OCI-LY7 (cell line): Measurements from ENCODE around the gene ELL2. TPM values are rescaled to one million over a fixed set of nuclear protein-coding genes. Genes with fewer than 3 reads are reported as not detected.

Source experiments
- BruUV-seq: library from RNA; stranded (reverse); fragments of 400-500 nt; replicated peaks from 2 replicates; lab custom pipeline; 2021; lab: Mats Ljungman, UMichigan
- CTCF ChIA-PET: fragments of 300-600 bp; sonication (Branson Sonifier 250); formaldehyde crosslinking; loops from one replicate; lab custom pipeline; 2022; ENCODE audit warnings: antibody characterized with exemption; ENCODE audit not compliant: unreplicated experiment; lab: Charles Lee
- POLR2A ChIA-PET: fragments of 300-600 bp; sonication (Branson Sonifier 250); formaldehyde crosslinking; loops from one replicate; lab custom pipeline; 2022; ENCODE audit warnings: antibody characterized with exemption; lab: Charles Lee
- DNase-seq: peaks from one replicate; pipeline ENCODE4 v3.0.0-alpha.2; 2015; ENCODE audit warnings: low spot score
- H2AFZ ChIP-seq: fragments of 200-600 bp; sonication (generic), shearing (Covaris generic); 2 replicates; pipeline ENCODE4 v1.6.1; 2014; ENCODE audit warnings: mild to moderate bottlenecking, antibody characterized with exemption, low read length, moderate library complexity
- H3K27ac ChIP-seq: fragments of 200-600 bp; sonication (generic); 2 replicates; pipeline ENCODE4 v1.5.1; 2014; ENCODE audit warnings: mixed run types, low read depth, mild to moderate bottlenecking, moderate library complexity, low read length, inconsistent platforms; ENCODE audit not compliant: poor library complexity, severe bottlenecking
- H3K36me3 ChIP-seq: fragments of 200-600 bp; sonication (generic); 2 replicates; pipeline ENCODE4 v1.6.1; 2014; ENCODE audit warnings: mild to moderate bottlenecking, antibody characterized with exemption, low read length, moderate library complexity, mixed read lengths; ENCODE audit not compliant: insufficient read depth
- H3K4me1 ChIP-seq: fragments of 200-600 bp; sonication (generic); 2 replicates; pipeline ENCODE4 v1.5.1; 2014; ENCODE audit warnings: mild to moderate bottlenecking, low read length; ENCODE audit not compliant: insufficient read depth, poor library complexity, severe bottlenecking
- H3K4me2 ChIP-seq: fragments of 200-600 bp; sonication (generic); 2 replicates; pipeline ENCODE4 v1.6.1; 2014; ENCODE audit warnings: mild to moderate bottlenecking, low read length
- H3K4me3 ChIP-seq: fragments of 200-600 bp; sonication (generic); 2 replicates; pipeline ENCODE4 v1.5.1; 2014; ENCODE audit warnings: mild to moderate bottlenecking, low read depth, low read length; ENCODE audit not compliant: poor library complexity, severe bottlenecking
- H3K79me2 ChIP-seq: fragments of 200-600 bp; sonication (generic); 2 replicates; pipeline ENCODE4 v1.6.1; 2016; ENCODE audit warnings: low read depth, mild to moderate bottlenecking, low read length, moderate library complexity, mixed read lengths; ENCODE audit not compliant: insufficient read depth
- H3K9me2 ChIP-seq: fragments of 200-600 bp; sonication (generic); 2 replicates; pipeline ENCODE4 v1.6.1; 2016; ENCODE audit warnings: mild to moderate bottlenecking, low read length, mixed read lengths; ENCODE audit not compliant: insufficient read depth
- H3K9me3 ChIP-seq: fragments of 200-600 bp; sonication (generic); 2 replicates; pipeline ENCODE4 v1.6.1; 2014; ENCODE audit warnings: mild to moderate bottlenecking, mixed run types, low read length, mixed read lengths
- H4K20me1 ChIP-seq: fragments of 200-600 bp; sonication (generic); 2 replicates; pipeline ENCODE4 v1.6.1; 2014; ENCODE audit warnings: mild to moderate bottlenecking, antibody characterized with exemption, low read length, moderate library complexity, mixed read lengths; ENCODE audit not compliant: insufficient read depth
- EZH2phosphoT487 ChIP-seq: fragments of 200-600 bp; sonication (generic); IDR thresholded peaks from 2 replicates; pipeline ENCODE4 v1.6.1; 2018; ENCODE audit warnings: low read depth, borderline replicate concordance, mild to moderate bottlenecking, mixed run types, antibody characterized with exemption, low read length, moderate library complexity, mixed read lengths
- intact Hi-C: fragments of 100-400 bp; cut with micrococcal nuclease; formaldehyde crosslinking; loops from one replicate; pipeline ENCODE4 v1.10.0; 2022; ENCODE audit not compliant: unreplicated experiment
- total RNA-seq, 2 experiments: library from RNA; depleted of rRNA in 1 of 2; stranded (reverse); fragments of >200 nt in 1 of 2; shearing (Covaris generic) in 1 of 2; gene quantifications; 2 replicates each; pipeline ENCODE4 v1.2.3, GENCODE V29; 2014 to 2022
- TF ChIP-seq, protein P1 (sequence below): fragments of 200-600 bp; sonication (generic); conservative IDR thresholded peaks from 2 replicates; pipeline ENCODE4 v1.5.1; 2014; ENCODE audit warnings: mild to moderate bottlenecking, antibody characterized with exemption, low read length, moderate library complexity, mixed read lengths

Gene ELL2
- total RNA-seq, 2 experiments from 2014 or later = 0.98 to 4.7 TPM

DNA sequence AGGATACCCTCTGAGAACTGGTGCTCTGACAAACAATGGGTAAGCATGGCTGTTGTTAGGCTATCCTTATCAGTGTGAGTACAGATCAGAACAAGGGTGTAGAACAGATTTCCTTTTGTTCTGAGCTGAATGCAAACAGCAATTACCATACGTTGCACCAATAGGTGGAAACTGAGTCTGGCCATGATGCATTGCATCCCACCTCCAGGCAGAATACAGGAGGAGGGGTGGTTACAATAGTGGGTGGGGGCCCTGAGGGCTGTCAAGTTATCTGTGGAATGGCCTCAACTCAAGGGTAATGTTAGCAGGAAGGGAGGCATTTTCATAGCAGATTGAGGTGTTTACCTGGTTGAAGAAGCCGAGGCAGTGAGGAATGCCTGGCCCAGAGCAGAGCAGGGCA, 84.9 kb downstream of the ELL2 start:
- Histone ChIP-seq H3K9me2 (no peaks in the 10 kb centered on the region), H3K9me3 (no peaks in the 10 kb centered on the region), H2AFZ (no peak overlapping the region), H3K27ac (no peak overlapping the region), H3K36me3 (no peaks in the 10 kb centered on the region), H3K4me2 (no peak overlapping the region), H3K4me1 (peaks cover 4% of the 10 kb centered on the region), H4K20me1 (no peaks in the 10 kb centered on the region), H3K4me3 (no peak overlapping the region), H3K79me2 (no peaks in the 10 kb centered on the region)
- CTCF ChIA-PET = no interaction called here
- no peak for TF ChIP-seq EZH2phosphoT487
- TF ChIP-seq, protein P1, sequence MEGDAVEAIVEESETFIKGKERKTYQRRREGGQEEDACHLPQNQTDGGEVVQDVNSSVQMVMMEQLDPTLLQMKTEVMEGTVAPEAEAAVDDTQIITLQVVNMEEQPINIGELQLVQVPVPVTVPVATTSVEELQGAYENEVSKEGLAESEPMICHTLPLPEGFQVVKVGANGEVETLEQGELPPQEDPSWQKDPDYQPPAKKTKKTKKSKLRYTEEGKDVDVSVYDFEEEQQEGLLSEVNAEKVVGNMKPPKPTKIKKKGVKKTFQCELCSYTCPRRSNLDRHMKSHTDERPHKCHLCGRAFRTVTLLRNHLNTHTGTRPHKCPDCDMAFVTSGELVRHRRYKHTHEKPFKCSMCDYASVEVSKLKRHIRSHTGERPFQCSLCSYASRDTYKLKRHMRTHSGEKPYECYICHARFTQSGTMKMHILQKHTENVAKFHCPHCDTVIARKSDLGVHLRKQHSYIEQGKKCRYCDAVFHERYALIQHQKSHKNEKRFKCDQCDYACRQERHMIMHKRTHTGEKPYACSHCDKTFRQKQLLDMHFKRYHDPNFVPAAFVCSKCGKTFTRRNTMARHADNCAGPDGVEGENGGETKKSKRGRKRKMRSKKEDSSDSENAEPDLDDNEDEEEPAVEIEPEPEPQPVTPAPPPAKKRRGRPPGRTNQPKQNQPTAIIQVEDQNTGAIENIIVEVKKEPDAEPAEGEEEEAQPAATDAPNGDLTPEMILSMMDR = no peak
- intact Hi-C loops = no loop called here
- POLR2A ChIA-PET = no interaction called here
- no TSS peak for BruUV-seq
- DNase-seq = no peak

DNA sequence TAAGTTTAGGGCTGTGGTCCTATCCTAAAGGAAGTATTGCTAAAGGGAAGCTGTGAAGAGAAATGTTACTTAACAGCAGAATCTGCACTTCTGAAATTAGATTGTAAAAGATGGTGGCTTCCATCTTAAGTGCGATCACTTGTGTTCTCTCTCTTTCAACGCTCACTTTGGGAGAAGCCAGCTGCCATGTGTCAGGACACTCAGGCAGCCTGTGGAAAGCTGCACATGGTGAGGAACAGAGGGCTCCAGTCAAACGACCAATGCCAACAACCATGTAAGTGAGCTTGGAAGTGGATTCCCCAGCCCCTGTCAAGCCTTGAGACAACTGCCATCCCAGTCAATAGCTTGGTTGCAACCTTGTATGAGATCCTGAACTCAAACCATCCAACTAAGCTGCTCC, 87.4 kb downstream of the ELL2 start:
- no TSS peak for BruUV-seq
- POLR2A ChIA-PET = interaction anchor here (0.9 kb wide), 1 partner anchor 58 kb away, joined by 3 read pairs; no protein-coding TSS in a partner anchor

DNA sequence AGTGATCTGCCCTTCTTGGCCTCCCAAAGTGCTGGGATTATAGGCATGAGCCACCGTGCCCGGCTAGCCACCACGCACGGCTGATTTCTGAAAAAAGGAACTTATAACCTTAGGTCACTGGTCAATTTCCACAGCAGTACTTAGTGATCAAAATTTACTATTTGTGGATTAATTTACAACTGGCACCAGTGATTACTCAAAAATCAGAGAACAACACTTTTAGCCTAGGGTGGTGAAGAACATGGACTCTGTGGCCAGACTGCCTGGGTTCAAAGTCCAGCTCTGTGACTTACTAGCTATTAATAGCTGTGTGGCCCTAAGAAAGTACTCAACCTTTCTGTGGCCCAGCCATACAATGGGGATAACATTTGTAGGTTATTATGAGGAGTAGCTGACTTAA, 88.3 kb downstream of the ELL2 start:
- no peaks in the 10 kb centered on the region for H3K79me2 ChIP-seq
- no TSS peak for BruUV-seq
- no peaks in the 10 kb centered on the region for H3K9me2 ChIP-seq
- H3K4me2 ChIP-seq = no peak overlapping the region
- H3K4me1 ChIP-seq = peaks cover 17% of the 10 kb centered on the region
- no peaks in the 10 kb centered on the region for H3K36me3 ChIP-seq
- intact Hi-C loops = no loop called here
- H3K9me3 ChIP-seq = no peaks in the 10 kb centered on the region
- no peak overlapping the region for H3K4me3 ChIP-seq
- no peak overlapping the region for H3K27ac ChIP-seq
- H4K20me1 ChIP-seq = no peaks in the 10 kb centered on the region
- CTCF ChIA-PET = no interaction called here
- no peak overlapping the region for H2AFZ ChIP-seq
- TF ChIP-seq, protein P1 = no peak
- TF ChIP-seq EZH2phosphoT487 = no peak
- no peak for DNase-seq
- POLR2A ChIA-PET = interaction anchor here (0.9 to 1.1 kb wide), 2 partner anchors 9 to 59 kb away, joined by 3 read pairs; no protein-coding TSS in a partner anchor

More for the DNA sequence above, 87.4 kb downstream of the ELL2 start:
- no peak for TF ChIP-seq EZH2phosphoT487
- TF ChIP-seq, protein P1 = no peak
- peaks cover 17% of the 10 kb centered on the region for H3K4me1 ChIP-seq
- no peaks in the 10 kb centered on the region for H3K9me2 ChIP-seq
- no peak for DNase-seq
- no peak overlapping the region for H3K27ac ChIP-seq
- H3K79me2 ChIP-seq = no peaks in the 10 kb centered on the region
- intact Hi-C loops = no loop called here
- CTCF ChIA-PET = no interaction called here
- H3K4me3 ChIP-seq = no peak overlapping the region
- no peaks in the 10 kb centered on the region for H3K9me3 ChIP-seq
- H4K20me1 ChIP-seq = no peaks in the 10 kb centered on the region
- H3K36me3 ChIP-seq = no peaks in the 10 kb centered on the region
- H2AFZ ChIP-seq = no peak overlapping the region
- no peak overlapping the region for H3K4me2 ChIP-seq
